Activated CD8-positive, alpha-beta memory T cell treated with anti-CD3 and anti-CD28 coated beads for 4 hours (primary cell): Measurements from ENCODE around the gene BLM.
"Not testable (repeated sequence)": the region's sequence is repeated elsewhere in the genome, so short reads cannot be mapped to it uniquely, and the experiment has no call there.

Experiments
- DNase-seq, 2 donors: peaks; one replicate each; pipeline ENCODE4 v3.0.0-alpha.2; 2020; ENCODE audit warnings: low read depth in 2 of 2

Gene BLM

GRCh38 chr15:90819850-90820249 is 102.7 kb downstream of the BLM start:
- no peak for DNase-seq

- no peak for DNase-seq
Observed at GRCh38 chr15:90820481-90820880, 103.3 kb downstream of the BLM start.

DNA sequence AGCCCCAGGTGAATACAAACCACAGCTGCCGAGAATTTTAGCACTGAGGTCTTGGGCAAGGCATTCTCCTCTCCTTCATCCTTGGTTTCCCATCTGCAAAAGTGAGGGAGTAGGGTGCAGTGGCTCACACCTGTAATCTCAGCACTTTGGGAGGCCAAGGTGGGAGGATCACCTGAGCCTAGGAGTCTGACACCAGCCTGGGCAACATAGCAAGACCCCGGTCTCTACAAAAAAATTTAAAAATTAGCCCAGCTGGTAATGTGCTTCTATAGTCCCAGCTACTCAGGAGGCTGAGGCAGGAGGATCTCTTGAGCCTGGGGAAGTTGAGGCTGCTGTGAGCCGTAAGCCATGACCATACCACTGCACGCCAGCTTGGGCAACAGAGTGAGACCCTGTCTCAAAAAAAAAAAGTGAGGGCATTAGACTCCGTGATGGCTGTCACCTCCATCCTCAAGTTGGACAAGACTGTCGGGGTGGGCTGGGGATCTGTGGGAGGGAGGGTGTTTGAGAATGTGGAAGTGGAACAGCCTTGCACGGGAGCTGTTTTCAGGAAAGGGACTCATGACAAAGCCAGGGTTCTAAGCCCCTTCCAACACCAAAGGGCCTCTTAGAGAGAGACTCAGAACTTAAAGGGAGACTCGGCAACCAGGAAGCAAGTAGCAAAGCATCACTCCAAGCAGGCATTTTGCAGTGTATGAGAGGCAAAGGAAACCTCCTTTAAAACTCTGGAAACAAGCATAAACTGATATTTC is 105.2 kb downstream of the BLM start:
- no peak for DNase-seq

DNA sequence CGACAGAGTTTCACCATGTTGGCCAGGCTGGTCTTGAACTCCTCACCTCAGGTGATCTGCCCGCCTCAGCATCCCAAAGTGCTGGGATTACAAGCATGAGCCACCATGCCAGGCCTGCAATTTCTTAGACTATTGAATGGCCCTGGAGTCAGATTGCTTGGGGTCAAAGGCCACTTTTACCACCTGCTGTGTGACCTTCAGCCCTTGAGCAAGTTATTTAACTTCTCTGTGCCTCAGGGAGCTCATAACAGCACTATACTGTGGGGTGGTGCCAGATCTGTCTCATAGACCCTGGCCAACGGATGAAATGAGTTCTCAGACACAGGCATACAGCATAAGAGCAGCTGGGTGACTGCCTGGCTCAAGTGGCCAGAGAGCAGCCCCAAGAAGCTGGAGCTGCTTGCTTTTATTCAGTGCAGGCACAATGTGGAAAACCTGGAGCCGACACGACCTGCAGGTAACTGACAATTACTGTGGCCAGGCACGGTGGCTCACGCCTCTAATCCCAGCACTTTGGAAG is 106.4 kb downstream of the BLM start:
- no peak for DNase-seq

DNA sequence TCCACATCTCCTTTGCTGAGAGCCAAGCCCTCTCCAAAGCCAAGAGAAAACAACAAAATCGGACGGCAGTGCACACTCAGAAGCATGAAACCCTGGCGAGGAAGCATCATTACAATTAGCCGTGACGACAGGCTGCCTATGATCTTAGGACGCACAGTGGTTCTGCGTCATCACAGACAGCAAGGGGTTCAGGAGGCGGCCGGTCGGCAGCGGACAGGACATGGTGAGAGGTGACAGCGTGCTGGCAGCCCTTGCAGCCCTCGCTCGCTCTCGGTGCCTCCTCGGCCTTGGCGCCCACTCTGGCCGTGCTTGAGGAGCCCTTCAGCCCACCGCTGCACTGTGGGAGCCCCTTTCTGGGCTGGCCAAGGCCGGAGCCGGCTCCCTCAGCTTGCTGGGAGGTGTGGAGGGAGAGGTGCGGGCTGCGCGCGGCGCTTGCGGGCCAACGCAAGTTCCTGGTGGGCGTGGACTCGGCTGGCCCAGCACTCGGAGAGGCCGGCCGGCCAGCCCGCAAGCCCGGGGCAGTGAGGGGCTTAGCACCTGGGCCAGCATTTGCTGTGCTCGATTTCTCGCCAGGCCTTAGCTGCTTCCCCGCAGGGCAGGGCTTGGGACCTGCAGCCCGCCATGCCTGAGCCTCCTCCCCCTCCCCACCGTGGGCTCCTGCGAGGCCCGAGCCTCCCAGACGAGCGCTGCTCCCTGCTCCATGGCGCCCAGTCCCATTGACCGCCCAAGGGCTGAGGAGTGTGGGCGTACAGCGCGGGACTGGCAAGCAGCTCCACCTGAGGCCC is 108.2 kb downstream of the BLM start:
- DNase-seq: not testable (repeated sequence)

DNA sequence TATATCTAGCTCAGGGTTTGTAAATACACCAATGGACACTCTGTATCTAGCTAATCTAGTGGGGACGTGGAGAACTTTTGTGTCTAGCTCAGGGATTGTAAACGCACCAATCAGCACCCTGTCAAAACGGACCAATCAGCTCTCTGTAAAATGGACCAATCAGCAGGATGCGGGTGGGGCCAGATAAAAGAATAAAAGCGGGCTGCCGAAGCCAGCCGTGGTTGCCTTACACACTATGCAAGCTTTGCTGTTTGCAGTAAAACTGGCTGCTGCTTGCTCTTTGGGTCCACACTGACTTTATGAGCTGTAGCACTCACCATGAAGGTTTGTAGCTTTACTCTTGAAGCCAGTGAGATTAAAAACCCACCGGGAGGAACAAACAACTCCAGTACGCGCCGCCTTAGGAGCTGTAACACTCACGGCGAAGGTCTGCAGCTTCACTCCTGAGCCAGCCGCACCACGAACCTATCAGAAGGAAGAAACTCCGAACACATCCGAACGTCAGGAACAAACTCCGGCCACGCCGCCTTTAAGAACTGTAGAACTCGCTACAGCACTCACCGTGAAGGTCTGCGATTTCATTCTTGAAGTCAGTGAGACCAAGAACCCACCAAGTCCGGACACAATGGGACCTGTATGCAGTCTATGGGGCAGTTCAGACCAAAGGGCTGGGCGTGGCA is 109.2 kb downstream of the BLM start:
- not testable (repeated sequence) for DNase-seq

DNA sequence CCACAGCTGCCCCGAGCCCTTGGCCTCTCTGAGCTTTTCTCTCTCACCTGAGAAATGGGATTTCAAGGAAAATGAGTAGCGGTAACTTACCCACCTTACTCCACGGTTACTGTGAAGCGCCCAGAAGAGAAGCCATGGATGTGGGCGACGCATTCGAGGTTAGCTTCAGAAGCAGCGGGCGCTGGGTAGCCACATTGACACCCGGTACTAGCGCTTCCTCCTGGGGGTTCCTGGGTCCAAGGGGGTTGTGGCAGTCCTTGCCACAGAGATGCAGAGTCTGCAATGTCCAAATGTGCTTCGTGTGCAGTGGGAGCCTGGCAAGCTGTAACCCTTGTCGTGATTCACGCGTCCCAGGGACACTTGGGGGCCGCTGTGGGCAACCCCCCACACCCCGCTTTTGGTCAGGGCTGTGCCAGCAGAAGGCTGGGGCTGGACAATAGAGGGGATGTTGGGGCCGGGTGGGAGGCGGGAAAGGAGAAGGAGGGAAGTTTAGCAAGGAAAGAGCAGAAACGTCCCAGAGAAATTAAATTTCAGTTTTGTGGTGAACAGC is 109.8 kb downstream of the BLM start:
- no peak for DNase-seq

DNA sequence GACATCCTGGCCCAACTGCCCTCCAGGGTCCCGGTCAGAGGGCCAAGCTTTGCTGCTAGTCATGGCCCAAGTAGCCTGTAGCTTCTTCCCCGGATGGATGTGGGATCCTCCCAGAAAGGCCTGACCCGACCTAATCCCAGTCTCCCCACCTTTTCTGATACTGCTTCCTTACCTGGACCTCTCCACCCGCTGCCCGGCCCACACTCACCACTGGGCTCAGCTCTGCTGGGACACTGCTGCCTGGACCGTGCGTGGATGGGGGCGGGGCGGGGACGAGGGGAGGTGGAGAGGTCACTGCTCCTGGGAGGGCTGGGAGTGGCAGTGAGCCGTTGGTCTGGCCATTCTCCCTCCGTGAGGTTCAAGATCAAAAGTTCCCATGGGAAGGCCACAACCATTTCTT is 111.0 kb downstream of the BLM start:
- DNase-seq: no peak

- DNase-seq: no peak
Observed at GRCh38 chr15:90829126-90829525, 112.0 kb downstream of the BLM start.

- DNase-seq: no peak
Observed at GRCh38 chr15:90829942-90830440, 112.8 kb downstream of the BLM start.

DNA sequence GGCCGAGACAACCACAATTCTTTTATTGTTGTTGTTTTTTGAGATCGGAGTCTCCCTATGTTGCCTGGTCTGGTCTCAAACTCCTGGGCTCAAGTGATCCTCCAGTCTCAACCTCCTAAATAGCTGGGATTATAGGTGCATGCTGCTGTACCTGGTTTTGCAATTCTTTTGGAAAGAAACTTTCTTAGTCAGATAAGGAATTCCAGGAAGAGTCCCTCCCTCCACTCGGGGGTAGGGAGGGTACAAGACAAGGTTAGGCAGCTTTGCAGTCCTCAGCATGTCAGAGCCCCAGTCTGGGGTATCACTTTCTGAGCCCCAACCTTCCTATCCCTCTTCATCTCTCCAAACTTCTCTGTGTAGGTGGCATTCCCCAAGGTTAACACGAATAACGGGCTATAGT is 117.5 kb downstream of the BLM start:
- DNase-seq: no peak

DNA sequence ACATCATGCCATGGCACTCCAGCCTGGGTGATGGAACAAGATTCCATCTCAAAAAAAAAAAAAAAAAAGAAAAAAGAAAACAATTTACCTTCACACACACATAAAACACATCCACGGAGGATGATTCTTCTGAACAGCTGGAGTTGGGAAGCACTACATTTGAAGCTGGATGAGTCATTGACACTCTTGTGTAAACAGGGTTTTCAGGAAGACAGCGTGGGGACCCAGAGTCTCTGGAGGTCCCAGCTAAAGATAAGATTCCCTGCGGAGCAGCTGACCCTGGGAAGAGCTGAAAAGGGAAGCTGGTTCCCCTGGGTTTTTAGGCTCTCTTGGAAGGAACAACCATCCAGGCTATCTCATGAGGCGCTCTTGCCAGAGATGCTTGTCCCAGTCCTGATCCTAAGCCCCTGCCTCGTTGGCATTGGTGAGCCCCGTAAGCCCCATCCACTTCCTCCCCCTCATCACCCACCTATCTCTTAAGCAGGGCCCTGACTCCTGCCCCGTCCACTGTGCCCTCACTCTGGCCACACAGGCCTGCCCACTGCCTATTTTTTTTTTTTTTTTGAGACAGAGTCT is 119.2 kb downstream of the BLM start:
- no peak for DNase-seq

DNA sequence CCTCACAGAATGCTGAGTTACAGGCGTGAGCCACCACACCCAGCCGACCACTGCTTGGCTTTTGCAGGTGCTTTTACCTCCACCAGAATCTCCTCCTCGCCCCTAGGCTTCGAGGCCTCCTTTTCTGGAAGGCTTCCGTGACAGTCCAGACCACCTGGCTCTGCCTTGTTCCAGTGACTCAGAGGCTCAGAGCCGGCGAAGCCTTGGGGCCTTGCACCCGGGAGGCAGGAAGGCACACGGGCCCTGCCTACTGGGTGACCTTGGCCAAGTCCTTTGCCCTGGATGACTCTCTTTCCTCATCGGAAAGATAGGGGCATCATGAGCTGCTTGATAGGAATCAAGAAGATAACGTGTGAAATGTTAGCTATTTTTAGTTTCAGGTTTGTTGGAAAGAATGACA is 119.9 kb downstream of the BLM start:
- no peak for DNase-seq

GRCh38 chr15:90838139-90838538 is 121.0 kb downstream of the BLM start:
- DNase-seq: peak; percentile 78 to 89

DNA sequence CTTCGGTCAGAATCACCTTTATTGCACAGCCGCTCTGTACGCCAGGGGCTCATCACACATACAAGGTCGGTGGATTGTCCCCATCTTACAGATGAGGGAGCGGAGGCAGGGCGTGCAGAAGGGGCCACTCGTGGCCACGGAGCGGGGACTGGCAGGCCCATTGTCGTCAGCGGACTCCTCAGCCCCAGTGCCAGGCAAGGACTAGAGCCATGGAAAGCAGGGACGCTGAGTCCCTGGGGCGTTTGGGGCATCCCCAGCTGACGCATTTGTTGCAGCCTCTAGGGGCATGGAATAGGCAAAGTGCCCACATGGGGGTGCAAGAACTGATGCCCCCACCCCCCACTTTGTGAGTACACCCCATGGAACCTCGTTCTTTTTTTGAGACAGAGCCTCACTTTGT is 121.4 kb downstream of the BLM start:
- DNase-seq: no peak

- DNase-seq: no peak
Observed at GRCh38 chr15:90839187-90840071, 122.3 kb downstream of the BLM start.

GRCh38 chr15:90840157-90840855 is 123.2 kb downstream of the BLM start:
- no peak for DNase-seq

DNA sequence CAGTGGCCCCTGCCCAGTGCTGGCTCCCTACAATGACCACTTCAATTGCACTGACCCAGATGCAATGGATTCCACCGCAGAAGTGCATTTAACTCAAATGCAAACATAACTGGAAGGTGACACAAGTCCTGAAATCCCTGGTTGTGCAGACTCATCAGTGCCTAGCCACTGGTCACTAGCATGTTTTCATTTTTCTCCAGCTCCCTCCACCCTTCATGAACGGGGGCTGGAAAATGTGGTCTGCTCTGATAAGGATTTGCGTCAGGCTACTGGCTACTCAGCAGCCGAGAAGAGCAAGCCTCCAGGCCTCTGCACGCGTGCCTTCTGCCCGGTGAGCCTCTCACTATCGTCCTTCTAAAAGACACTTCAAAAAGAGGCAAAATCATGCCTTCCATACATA is 123.8 kb downstream of the BLM start:
- no peak for DNase-seq

GRCh38 chr15:90844696-90845095 is 127.5 kb downstream of the BLM start:
- DNase-seq: no peak
